ENCODE measurements around the gene AMDHD1.

Gene AMDHD1, protein sequence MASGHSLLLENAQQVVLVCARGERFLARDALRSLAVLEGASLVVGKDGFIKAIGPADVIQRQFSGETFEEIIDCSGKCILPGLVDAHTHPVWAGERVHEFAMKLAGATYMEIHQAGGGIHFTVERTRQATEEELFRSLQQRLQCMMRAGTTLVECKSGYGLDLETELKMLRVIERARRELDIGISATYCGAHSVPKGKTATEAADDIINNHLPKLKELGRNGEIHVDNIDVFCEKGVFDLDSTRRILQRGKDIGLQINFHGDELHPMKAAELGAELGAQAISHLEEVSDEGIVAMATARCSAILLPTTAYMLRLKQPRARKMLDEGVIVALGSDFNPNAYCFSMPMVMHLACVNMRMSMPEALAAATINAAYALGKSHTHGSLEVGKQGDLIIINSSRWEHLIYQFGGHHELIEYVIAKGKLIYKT
- total RNA-seq = 0.67 to 3.0 (median 1.2) reads per million in 9 experiments

- peak; percentile 73 for ATAC-seq (replicated peaks)
- H3K36me3 Mint-ChIP-seq (ENCODE audit: insufficient read depth) = peaks cover 5% of the 10 kb centered on the region
- peak within 1 kb of the TSS; percentile 91 to 95 for H3K4me3 Mint-ChIP-seq
Observed at GRCh38 chr12:95943330-95943842, at the start of gene AMDHD1. Gene AMDHD1 (plus strand): TSS chr12:95943331. CDS start chr12:95943399, 68 bp downstream.

DNA sequence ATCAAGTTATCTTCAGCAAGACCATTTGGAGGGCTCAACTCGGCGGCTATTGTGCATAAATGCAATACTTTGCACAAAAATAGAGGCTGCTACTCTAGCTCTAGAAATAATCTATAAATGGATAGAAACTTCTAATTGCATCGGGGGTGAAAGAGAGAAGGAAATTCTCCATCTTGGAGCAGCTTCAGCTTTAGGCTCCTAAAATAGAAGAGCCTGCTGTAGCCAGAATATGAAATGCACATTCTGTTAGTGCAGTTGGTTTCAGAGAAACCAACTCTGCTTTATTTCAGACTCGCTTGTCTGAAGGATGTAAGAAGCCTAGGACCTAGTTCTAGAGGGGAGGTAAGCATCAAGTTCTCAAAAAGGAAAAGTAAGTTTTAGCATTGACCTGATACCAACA lies 46.3 kb upstream of the AMDHD1 start:
- Mint-ChIP-seq H3K27ac (no peak overlapping the region), H3K4me3 (no peak overlapping the region), H3K9me3 (no peaks in the 10 kb centered on the region), H3K4me1 (ENCODE audit: low read depth in 2 of 2) (peaks cover 0 to 3% of the 10 kb centered on the region in 2 donors), H3K27me3 (peaks cover 39 to 40% of the 10 kb centered on the region in 2 donors), H3K36me3 (ENCODE audit: insufficient read depth) (peaks cover 6% of the 10 kb centered on the region)
- DNase-seq (no peak), ATAC-seq (replicated peaks) (no peak)

More at GRCh38 chr12:95943330-95943842, at the start of gene AMDHD1:
- Mint-ChIP-seq H3K27ac (peak within 1 kb of the TSS; percentile 93), H3K27me3 (no peaks in the 10 kb centered on the region), H3K9me3 (no peaks in the 10 kb centered on the region), H3K4me1 (ENCODE audit: low read depth in 2 of 2) (peaks cover 5 to 6% of the 10 kb centered on the region in 2 donors)
- DNase-seq = peak; percentile 39 to 50 (median 48)

GRCh38 chr12:95898081-95898480 lies 45.0 kb upstream of the AMDHD1 start:
- Mint-ChIP-seq H3K36me3 (ENCODE audit: insufficient read depth) (peaks cover 3% of the 10 kb centered on the region), H3K27me3 (peaks cover 38 to 41% of the 10 kb centered on the region in 2 donors), H3K4me1 (ENCODE audit: low read depth in 2 of 2) (peaks cover 0 to 3% of the 10 kb centered on the region in 2 donors), H3K4me3 (no peak overlapping the region), H3K9me3 (no peaks in the 10 kb centered on the region), H3K27ac (no peak overlapping the region)
- DNase-seq = no peak
- ATAC-seq (replicated peaks) = no peak

DNA sequence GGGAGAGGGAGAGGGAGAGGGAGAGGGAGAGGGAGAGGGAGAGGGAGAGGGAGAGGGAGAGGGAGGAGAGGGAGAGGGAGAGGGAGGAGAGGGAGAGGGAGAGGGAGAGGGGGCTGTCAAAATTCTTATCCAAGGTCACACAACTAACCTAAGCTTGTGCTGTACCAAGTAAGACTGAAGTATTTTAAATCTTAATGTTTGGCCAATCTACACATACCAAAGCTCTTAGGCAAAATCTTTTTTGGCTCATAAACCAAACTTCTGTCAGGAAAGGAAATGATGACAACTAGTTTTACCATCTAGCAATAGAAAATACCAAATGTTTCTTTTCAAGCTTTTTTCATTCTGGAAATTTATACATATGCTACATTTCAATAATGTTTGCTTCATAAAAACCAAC lies 34.6 kb upstream of the AMDHD1 start:
- Mint-ChIP-seq H3K27ac (no peak overlapping the region), H3K4me3 (no peak overlapping the region), H3K4me1 (ENCODE audit: low read depth in 2 of 2) (no peaks in the 10 kb centered on the region), H3K27me3 (peaks cover 22 to 32% of the 10 kb centered on the region in 2 donors), H3K36me3 (ENCODE audit: insufficient read depth) (no peaks in the 10 kb centered on the region), H3K9me3 (no peaks in the 10 kb centered on the region)
- DNase-seq (no peak), ATAC-seq (replicated peaks) (no peak)

DNA sequence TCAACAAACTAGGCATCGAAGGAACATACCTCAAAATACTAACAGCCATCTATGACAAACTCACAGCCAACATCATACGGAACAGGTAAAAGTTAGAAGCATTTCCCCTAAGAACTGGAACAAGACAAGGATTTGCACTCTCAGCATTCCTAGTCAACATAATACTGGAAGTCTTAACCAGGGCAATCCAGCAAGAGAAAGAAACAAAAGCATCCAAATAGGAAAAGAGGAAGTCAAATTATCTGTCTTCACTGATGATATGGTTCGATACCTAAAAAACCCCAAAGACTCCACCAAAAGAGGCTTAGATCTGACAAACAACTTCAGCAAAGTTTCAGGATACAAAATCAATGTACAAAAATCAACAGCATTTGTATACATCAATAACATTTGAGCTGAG lies 33.3 kb upstream of the AMDHD1 start:
- Mint-ChIP-seq H3K9me3 (no peaks in the 10 kb centered on the region), H3K4me1 (ENCODE audit: low read depth in 2 of 2) (no peaks in the 10 kb centered on the region), H3K4me3 (no peak overlapping the region), H3K27ac (no peak overlapping the region), H3K27me3 (peaks cover 14 to 25% of the 10 kb centered on the region in 2 donors), H3K36me3 (ENCODE audit: insufficient read depth) (no peaks in the 10 kb centered on the region)
- DNase-seq (no peak), ATAC-seq (replicated peaks) (no peak)

DNA sequence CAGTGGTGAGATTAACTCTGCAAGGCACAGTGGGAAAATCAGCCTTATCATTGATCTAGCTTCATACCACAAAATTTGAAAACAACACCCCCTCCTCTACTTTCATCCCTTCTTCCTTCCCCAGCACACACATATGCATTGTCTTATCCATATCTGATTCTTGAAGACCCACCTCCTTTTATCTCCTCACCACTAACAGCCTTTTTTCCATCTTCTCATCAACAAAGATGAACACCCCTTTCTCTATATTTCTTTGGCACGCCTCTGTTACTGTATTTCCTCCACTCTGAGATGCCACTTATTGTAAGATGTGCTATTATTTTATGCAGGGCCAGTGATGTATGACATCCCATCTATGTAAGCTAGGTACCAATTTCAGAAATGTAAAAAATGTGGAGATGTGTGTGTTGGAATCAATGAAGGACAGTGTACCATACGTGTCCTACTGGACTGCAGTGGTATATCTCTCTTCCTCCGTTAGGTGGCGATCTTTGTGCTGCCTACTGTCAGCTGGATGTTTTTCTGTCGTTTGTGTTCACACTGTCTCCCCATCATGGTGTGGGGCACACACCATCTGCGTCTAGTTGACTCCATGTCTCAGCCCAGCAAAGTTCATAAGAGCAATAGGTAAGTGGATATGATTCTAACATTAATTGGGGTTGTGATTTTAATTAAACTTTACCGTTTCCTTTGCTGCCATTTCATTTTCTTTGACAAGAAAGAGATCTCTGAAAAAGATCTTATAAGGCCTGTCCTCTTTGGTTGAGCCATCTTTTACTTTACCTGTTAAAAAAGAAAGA lies 24.7 kb upstream of the AMDHD1 start:
- peaks cover 0 to 19% of the 10 kb centered on the region in 2 donors for H3K27me3 Mint-ChIP-seq
- no peaks in the 10 kb centered on the region for H3K36me3 Mint-ChIP-seq (ENCODE audit: insufficient read depth)
- no peaks in the 10 kb centered on the region for H3K9me3 Mint-ChIP-seq
- ATAC-seq (replicated peaks) (peak; percentile 98), DNase-seq (peak; percentile 43 to 52 (median 46))
- no peaks in the 10 kb centered on the region for H3K4me1 Mint-ChIP-seq (ENCODE audit: low read depth in 2 of 2)
- H3K4me3 Mint-ChIP-seq = no peak overlapping the region
- H3K27ac Mint-ChIP-seq = no peak overlapping the region

DNA sequence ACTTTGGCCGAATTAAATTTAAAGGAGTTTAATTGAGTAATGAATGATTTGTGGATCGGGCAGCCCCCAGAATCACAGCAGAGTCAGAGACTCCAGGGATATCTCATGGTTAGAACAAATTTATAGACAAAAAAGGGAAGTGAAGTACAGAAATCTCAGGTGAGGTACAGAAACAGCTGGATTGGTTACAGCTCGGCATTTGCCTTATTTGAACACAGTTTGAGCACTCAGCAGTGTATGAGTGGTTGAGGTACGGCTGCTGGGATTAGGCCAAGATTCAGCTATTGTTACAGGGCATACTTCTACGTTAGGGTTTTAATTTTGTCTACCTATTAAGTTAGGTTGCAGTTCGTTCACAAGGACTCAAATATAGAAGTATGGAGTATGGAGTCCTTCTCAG lies 24.0 kb upstream of the AMDHD1 start:
- no peak for DNase-seq
- Mint-ChIP-seq H3K27me3 (peaks cover 0 to 19% of the 10 kb centered on the region in 2 donors), H3K4me1 (ENCODE audit: low read depth in 2 of 2) (no peaks in the 10 kb centered on the region), H3K4me3 (no peak overlapping the region), H3K27ac (no peak overlapping the region), H3K9me3 (no peaks in the 10 kb centered on the region), H3K36me3 (ENCODE audit: insufficient read depth) (no peaks in the 10 kb centered on the region)
- ATAC-seq (replicated peaks) = no peak

- Mint-ChIP-seq H3K36me3 (ENCODE audit: insufficient read depth) (no peaks in the 10 kb centered on the region), H3K27ac (no peak overlapping the region), H3K27me3 (peaks cover 4 to 6% of the 10 kb centered on the region in 2 donors), H3K4me3 (no peak overlapping the region), H3K9me3 (no peaks in the 10 kb centered on the region), H3K4me1 (ENCODE audit: low read depth in 2 of 2) (no peaks in the 10 kb centered on the region)
- DNase-seq (no peak), ATAC-seq (replicated peaks) (no peak)
Observed at GRCh38 chr12:95922231-95922630, 20.9 kb upstream of the AMDHD1 start.

GRCh38 chr12:95940514-95940913 lies 2.6 kb upstream of the AMDHD1 start:
- H3K36me3 Mint-ChIP-seq (ENCODE audit: insufficient read depth) = peaks cover 5% of the 10 kb centered on the region
- no peak for ATAC-seq (replicated peaks)
- H3K27ac Mint-ChIP-seq = peak overlapping the region in 1 of 2 donors; percentile 56
- H3K9me3 Mint-ChIP-seq = no peaks in the 10 kb centered on the region
- no peak overlapping the region for H3K4me3 Mint-ChIP-seq
- H3K4me1 Mint-ChIP-seq (ENCODE audit: low read depth in 2 of 2) = peaks cover 5 to 6% of the 10 kb centered on the region in 2 donors
- H3K27me3 Mint-ChIP-seq = no peaks in the 10 kb centered on the region
- no peak for DNase-seq

DNA sequence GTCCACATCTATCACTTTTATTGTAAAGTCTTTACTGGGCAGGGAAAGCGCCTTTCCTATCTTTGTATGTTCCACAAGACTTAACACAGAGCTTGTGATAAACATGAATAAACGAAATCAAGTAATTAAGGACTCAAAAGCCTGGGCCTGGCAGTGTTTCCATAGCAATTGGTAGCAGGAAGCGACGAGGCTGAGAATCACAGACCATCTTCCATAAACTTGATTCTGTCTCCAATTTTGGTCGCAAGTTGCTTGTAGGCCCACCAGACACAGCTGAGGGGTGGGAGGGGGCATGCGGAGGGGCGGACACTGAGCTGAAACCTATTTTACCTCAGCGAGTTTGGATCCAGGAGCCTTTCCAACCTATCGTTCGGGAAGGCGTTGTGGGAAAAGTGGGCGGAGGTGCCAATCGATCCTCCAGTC lies 1.0 kb upstream of the AMDHD1 start:
- peak overlapping the region; percentile 93 for H3K27ac Mint-ChIP-seq
- H3K27me3 Mint-ChIP-seq = no peaks in the 10 kb centered on the region
- H3K36me3 Mint-ChIP-seq (ENCODE audit: insufficient read depth) = peaks cover 5% of the 10 kb centered on the region
- ATAC-seq (replicated peaks) (no peak), DNase-seq (no peak)
- peak overlapping the region; percentile 91 to 95 for H3K4me3 Mint-ChIP-seq
- H3K4me1 Mint-ChIP-seq (ENCODE audit: low read depth in 2 of 2) = peaks cover 5 to 6% of the 10 kb centered on the region in 2 donors
- no peaks in the 10 kb centered on the region for H3K9me3 Mint-ChIP-seq

DNA sequence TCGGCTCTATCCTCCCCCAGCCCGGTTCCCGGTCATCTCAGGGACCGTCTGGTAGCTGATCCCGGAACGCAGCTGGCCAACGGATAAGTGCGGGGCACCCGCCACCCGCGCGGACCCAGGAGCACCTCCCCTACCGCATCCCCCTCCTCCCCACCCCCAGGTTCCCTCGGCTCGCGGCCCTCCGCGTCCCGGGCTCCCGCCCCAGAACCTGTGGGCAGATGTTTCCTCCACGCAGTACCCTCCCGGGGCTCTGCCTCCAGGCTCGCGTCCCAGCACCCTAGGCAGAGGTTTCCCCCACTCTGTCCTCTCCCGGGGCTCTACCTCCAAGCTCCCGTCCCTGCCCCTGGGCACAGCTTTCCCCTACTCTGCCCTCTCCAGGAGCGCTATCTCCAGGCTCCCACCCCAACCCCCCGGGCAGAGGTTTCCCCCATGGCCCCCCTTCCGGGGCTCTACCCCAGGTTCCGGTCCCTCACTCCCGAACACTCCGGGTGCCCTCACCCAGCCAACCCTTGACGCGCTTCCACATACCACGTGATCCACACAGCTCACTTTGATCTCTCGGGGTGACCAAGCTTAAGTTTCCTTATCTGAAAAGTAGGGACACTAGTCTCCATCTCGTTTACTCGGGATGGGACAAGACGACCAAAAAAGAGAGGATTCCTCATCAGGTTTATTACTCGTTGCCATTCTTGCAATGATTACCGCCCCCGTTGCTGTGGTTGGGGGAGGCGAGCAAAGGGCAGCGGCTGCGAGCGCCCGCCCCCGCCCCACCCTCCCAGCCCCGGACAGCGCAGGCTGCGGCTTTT lies 404 bp upstream of the AMDHD1 start, which contains the start of gene CCDC38:
CCDC38 (minus strand) TSS at position 91 of the 806 bp plus-strand sequence. CDS start 6,105 bp downstream, outside the sequence.
- Mint-ChIP-seq H3K4me3 (peak within 1 kb of the TSS; percentile 91 to 95), H3K4me1 (ENCODE audit: low read depth in 2 of 2) (peaks cover 5 to 6% of the 10 kb centered on the region in 2 donors), H3K27ac (peak within 1 kb of the TSS; percentile 93), H3K36me3 (ENCODE audit: insufficient read depth) (peaks cover 5% of the 10 kb centered on the region), H3K9me3 (no peaks in the 10 kb centered on the region), H3K27me3 (no peaks in the 10 kb centered on the region)
- ATAC-seq (replicated peaks) (peak; percentile 93), DNase-seq (peak; percentile 70 to 73 (median 73))

DNA sequence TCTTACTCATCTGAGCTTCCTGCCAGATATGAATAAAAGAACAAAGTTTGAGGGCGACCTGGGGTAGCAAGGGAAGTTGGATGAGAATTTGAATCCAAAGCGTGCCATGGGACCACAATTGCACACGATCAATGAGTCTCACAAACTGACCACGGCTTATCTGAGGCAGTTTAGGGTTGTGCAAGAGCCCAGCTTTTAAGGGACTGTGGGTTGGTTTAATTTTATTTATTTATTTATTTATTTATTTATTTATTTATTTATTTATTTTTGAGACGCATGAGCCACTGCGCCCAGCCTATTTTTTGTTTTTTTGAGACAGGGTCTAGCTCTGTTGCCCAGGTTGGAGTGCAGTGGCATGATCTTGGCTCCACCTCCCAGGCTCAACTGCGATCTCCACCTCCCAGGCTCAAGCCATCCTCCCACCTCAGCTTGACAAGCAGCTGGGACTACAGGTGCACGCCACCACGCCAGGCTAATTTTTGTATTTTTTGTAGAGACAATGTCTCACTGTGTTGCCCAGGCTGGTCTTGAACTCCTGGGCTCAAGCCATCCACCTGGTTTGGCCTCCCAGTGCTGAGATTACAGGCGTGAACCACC lies 1.1 kb downstream of the AMDHD1 start:
- Mint-ChIP-seq H3K27me3 (no peaks in the 10 kb centered on the region), H3K4me3 (peak overlapping the region; percentile 91 to 95), H3K36me3 (ENCODE audit: insufficient read depth) (peaks cover 5% of the 10 kb centered on the region), H3K9me3 (no peaks in the 10 kb centered on the region), H3K27ac (no peak overlapping the region), H3K4me1 (ENCODE audit: low read depth in 2 of 2) (peaks cover 5 to 6% of the 10 kb centered on the region in 2 donors)
- DNase-seq (no peak), ATAC-seq (replicated peaks) (no peak)

Measured in effector memory CD8-positive, alpha-beta T cell (primary cell).